Tibial artery (tissue), 4 donors: ENCODE data around the gene LHX3.

Experiments used
- DNase-seq, 2 donors: peaks; one replicate each; pipeline ENCODE4 v3.0.0-alpha.2; 2019
- H3K27ac ChIP-seq, 2 donors: fragments of 200-600 bp; sonication (generic) in 1 of 2; 1 replicate in 1 of 2; 2 replicates in 1 of 2; pipeline ENCODE4 v1.5.1; 2018 to 2019; ENCODE audit warnings: mild to moderate bottlenecking in 1 of 2
- H3K27me3 ChIP-seq, 2 donors: fragments of 200-600 bp; sonication (generic) in 1 of 2; one replicate each; pipeline versions ENCODE4 v1.5.1 to v1.6.0; 2016 to 2019
- H3K36me3 ChIP-seq, 3 donors: fragments of 200-600 bp; sonication (generic) in 2 of 3; one replicate each; pipeline ENCODE4 v1.5.1; 2016 to 2019; ENCODE audit warnings: mild to moderate bottlenecking in 2 of 3
- H3K4me1 ChIP-seq, 4 donors: fragments of 200-600 bp; sonication (generic) in 2 of 4; 1 replicate in 3 of 4; 2 replicates in 1 of 4; pipeline ENCODE4 v1.5.1; 2016 to 2019
- H3K4me3 ChIP-seq, 2 donors: fragments of 200-600 bp; sonication (generic) in 1 of 2; 1 replicate in 1 of 2; 2 replicates in 1 of 2; pipeline ENCODE4 v1.5.1; 2018 to 2019; ENCODE audit warnings: mild to moderate bottlenecking in 2 of 2
- H3K9me3 ChIP-seq, 3 donors: fragments of 200-600 bp; sonication (generic) in 1 of 3; one replicate each; pipeline ENCODE4 v1.5.1; 2016 to 2019
- CTCF ChIP-seq, 2 experiments: fragments of 200-600 bp in 1 of 2; fragments of 450-650 bp in 1 of 2; IDR thresholded peaks; one replicate each; pipeline ENCODE4 v1.5.1; 2017 to 2019; ENCODE audit warnings: antibody characterized with exemption in 2 of 2, mild to moderate bottlenecking in 1 of 2, moderate library complexity in 1 of 2
- intact Hi-C: fragments of 100-400 bp; cut with DNase I; formaldehyde crosslinking; loops from one replicate; pipeline ENCODE4 v1.15.0; 2023; ENCODE audit warnings: low total_unique reads

LHX3 gene

GRCh38 chr9:136250676-136251075, 45.7 kb upstream of the LHX3 start:
- H3K27me3 ChIP-seq: peaks cover 0 to 46% of the 10 kb centered on the region in 2 donors
- no peaks in the 10 kb centered on the region for H3K9me3 ChIP-seq
- DNase-seq: no peak
- intact Hi-C loops: no loop called here
- no peaks in the 10 kb centered on the region for H3K36me3 ChIP-seq
- no peak overlapping the region for H3K4me3 ChIP-seq
- TF ChIP-seq CTCF (IDR thresholded peaks at IDR 0.05): no peak
- no peak overlapping the region for H3K27ac ChIP-seq
- no peaks in the 10 kb centered on the region for H3K4me1 ChIP-seq

GRCh38 chr9:136249877-136250559, 45.1 kb upstream of the LHX3 start:
- Histone ChIP-seq H3K36me3 (no peaks in the 10 kb centered on the region), H3K27ac (no peak overlapping the region), H3K4me3 (no peak overlapping the region), H3K4me1 (peaks cover 0 to 3% (median 2%) of the 10 kb centered on the region in 4 donors), H3K9me3 (no peaks in the 10 kb centered on the region), H3K27me3 (peaks cover 0 to 39% of the 10 kb centered on the region in 2 donors)
- intact Hi-C loops: loop anchor here (10.0 kb wide), 1 partner anchor 285 kb away; the partner anchor contains the start of gene UBAC1
- DNase-seq: no peak
- no peak for TF ChIP-seq CTCF (IDR thresholded peaks at IDR 0.05)

- no peak for DNase-seq
- Histone ChIP-seq H3K36me3 (no peaks in the 10 kb centered on the region), H3K27me3 (peaks cover 0 to 31% of the 10 kb centered on the region in 2 donors), H3K4me3 (no peak overlapping the region), H3K4me1 (peaks cover 0 to 11% (median 9%) of the 10 kb centered on the region in 4 donors), H3K27ac (no peak overlapping the region), H3K9me3 (no peaks in the 10 kb centered on the region)
- intact Hi-C loops: loop anchor here (10.0 kb wide), 1 partner anchor 284 kb away; the partner anchor contains the start of gene UBAC1
- no peak for TF ChIP-seq CTCF (IDR thresholded peaks at IDR 0.05)
Observed at GRCh38 chr9:136248951-136249876, 44.3 kb upstream of the LHX3 start.

GRCh38 chr9:136247947-136248637, 43.2 kb upstream of the LHX3 start:
- intact Hi-C loops: loop anchor here (10.0 kb wide), 1 partner anchor 283 kb away; the partner anchor contains the start of gene UBAC1
- H3K9me3 ChIP-seq: no peaks in the 10 kb centered on the region

More at GRCh38 chr9:136247947-136248637, 43.2 kb upstream of the LHX3 start:
- H3K4me3 ChIP-seq: no peak overlapping the region
- peaks cover 0 to 14% (median 9%) of the 10 kb centered on the region in 4 donors for H3K4me1 ChIP-seq
- no peaks in the 10 kb centered on the region for H3K36me3 ChIP-seq
- DNase-seq: no peak
- no peak for TF ChIP-seq CTCF (IDR thresholded peaks at IDR 0.05)
- peaks cover 0 to 20% of the 10 kb centered on the region in 2 donors for H3K27me3 ChIP-seq
- H3K27ac ChIP-seq: no peak overlapping the region
